HG03159 (cell line): ENCODE data around the gene ARL5B.
"Not testable (repeated sequence)": the region's sequence is repeated elsewhere in the genome, so short reads cannot be mapped to it uniquely, and the experiment has no call there.

ENCODE experiments used
- ATAC-seq: cut with Tn5 transposase; IDR thresholded peaks from one replicate; pipeline ENCODE4 v1.9.1; 2021; ENCODE audit warnings: mild to moderate bottlenecking, moderate library complexity; ENCODE audit not compliant: unreplicated experiment

ARL5B gene, protein sequence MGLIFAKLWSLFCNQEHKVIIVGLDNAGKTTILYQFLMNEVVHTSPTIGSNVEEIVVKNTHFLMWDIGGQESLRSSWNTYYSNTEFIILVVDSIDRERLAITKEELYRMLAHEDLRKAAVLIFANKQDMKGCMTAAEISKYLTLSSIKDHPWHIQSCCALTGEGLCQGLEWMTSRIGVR

DNA sequence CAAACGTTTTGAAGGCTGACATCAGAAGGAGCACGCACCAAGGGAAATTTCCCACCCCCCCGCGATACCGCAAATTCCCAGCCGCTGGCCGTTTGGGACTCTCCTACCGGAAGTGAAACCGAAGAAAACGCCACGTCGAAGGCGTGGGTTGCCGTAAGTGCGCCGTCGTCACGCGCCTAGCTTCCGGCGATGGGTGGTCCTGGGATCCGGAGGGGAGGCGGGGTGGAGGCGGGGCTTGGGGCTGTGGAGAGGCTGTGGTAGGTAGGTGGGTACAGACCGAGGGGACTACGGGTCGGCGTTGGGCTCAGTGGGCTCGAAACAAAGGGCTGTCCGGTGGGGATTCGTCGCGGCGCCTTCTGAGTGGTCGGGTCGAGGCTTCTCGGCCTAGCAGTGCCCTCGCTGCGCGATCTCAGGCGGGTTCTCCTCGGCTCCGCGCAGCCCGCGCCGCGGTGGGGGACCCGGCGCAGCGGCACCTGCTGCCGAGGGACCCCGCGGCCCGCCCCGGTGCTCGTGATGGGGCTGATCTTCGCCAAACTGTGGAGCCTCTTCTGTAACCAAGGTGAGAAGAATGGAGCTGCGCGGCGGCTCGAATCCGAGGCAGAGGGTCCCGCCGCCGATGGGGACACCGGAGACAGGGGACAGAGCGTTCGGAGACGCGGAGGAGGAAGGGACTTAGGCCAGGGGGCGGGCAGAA is at the start of gene ARL5B:
Gene ARL5B (plus strand): TSS at position 307 of the 694 bp plus-strand sequence. CDS start 207 bp downstream, at position 514.
- ATAC-seq: peak; percentile 83

GRCh38 chr10:18610517-18610916 is 48.7 kb upstream of the ARL5B start:
- ATAC-seq: no peak

DNA sequence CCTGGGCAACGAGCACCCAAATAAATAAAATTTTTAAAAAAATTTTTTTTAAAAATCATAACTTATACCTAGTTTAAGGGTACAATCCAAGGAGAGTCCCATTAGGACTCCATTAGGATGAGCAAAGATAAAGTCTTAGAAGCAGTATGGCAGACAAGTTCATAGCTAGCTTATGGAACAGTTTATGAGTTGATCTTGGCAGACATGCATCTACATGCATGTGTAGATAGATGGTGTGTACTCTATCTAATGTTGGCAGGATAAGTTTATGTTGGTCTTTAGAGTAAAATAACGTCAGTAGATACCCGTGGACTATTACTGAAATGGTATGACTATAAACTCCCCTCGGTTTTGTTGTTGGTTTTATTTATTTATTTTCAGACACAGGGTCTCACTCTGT is 48.1 kb upstream of the ARL5B start:
- ATAC-seq: no peak

- ATAC-seq: no peak
These were observed 43.6 kb upstream of the ARL5B start for GRCh38 chr10:18615618-18616017.

DNA sequence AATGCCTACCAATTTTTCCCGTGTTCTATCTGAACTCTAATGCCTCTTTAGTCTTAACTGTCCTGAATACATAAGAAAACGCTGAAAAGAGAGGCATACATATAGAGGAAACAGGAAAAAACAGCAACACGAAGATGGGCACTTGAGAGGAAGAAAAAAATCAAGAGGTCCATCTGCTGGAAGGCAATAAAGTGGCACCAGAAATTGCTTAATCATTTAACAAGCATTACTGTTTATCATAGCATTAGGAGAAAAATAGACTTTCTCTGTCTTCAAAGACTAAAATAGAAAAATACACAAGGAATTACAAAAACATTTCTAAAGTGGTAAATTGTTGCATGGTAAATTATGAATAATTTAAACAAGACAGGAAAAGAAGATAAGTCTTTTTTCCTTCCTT is 42.9 kb upstream of the ARL5B start:
- no peak for ATAC-seq

- ATAC-seq: no peak
These were observed 40.2 kb upstream of the ARL5B start for GRCh38 chr10:18619016-18619415.

GRCh38 chr10:18620856-18621255 is 38.4 kb upstream of the ARL5B start:
- ATAC-seq: no peak

GRCh38 chr10:18623671-18624070 is 35.6 kb upstream of the ARL5B start:
- not testable (repeated sequence) for ATAC-seq

DNA sequence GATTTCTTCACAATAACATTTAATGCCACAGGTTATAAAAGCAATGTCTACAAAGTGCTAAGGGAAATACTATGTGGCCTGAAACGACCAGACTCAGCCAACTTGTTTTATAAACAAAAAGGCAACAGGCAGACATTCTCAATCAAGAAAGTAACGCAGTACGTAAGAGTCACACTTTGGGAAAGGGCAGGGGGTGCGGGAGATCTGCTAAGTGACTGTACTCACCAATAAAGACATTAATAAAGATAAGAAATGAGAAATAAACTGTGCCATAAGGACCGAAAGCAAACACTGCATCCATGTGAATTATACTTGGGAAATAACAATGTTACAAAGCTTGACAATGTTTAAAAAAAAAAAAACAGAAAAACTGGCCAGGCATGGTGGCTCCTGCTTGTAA is 33.3 kb upstream of the ARL5B start:
- no peak for ATAC-seq

DNA sequence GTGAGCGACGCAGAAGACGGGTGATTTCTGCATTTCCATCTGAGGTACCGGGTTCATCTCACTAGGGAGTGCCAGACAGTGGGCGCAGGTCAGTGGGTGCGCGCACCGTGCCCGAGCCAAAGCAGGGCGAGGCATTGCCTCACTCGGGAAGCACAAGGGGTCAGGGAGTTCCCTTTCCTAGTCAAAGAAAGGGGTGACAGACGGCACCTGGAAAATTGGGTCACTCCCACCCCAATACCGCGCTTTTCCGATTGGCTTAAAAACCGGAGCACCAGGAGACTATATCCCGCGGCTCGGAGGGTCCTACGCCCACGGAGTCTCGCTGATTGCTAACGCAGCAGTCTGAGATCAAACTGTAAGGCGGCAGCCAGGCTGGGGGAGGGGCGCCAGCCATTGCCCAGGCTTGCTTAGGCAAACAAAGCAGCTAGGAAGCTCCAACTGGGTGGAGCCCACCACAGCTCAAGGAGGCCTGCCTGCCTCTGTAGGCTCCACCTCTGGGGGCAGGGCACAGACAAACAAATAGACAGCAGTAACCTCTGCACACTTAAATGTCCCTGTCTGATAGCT is 31.7 kb upstream of the ARL5B start:
- ATAC-seq: not testable (repeated sequence)

- not testable (repeated sequence) for ATAC-seq
These were observed 26.7 kb upstream of the ARL5B start for GRCh38 chr10:18632500-18632899.

- no peak for ATAC-seq
These were observed 23.2 kb upstream of the ARL5B start for GRCh38 chr10:18635995-18636394.

DNA sequence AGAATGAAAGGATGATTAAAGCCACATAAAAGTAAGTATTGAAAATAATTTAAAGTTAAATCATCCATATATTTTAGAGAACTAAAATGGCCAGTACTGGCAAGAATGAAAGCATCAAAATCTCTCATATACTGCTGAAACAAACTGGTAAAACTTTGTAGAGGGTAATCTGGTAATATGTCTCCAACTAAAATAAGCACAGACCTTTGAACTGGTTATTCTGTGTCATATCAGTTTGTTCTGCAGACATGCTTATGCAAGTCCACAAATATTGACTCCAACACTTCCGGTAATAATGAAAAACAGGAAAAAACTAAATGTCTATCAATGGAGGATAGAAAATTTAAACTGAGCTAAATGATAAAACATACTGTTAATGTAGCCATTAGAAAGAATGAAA is 21.8 kb upstream of the ARL5B start:
- not testable (repeated sequence) for ATAC-seq

- not testable (repeated sequence) for ATAC-seq
These were observed 19.5 kb upstream of the ARL5B start for GRCh38 chr10:18639719-18640118.

- no peak for ATAC-seq
These were observed 12.1 kb upstream of the ARL5B start for GRCh38 chr10:18647151-18647550.

DNA sequence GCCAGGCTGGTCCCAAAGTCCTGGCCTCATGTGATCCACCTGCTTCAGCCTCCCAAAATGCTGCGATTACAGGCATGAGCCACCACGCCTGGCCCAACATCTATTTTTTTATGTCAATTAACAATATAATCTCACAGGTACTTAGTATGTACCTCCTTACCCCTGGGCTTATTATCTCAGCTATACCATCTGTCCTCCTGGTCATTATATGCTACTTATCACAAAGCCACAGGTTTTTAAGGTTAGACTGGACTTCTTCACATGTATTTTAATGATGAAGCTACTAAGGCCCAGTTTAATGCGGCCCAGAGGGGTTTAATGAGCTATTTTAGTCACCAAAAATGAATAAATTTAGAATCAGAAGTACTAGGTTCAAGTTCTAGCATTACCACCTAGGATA is 11.3 kb upstream of the ARL5B start:
- no peak for ATAC-seq

GRCh38 chr10:18649364-18649959 is 9.8 kb upstream of the ARL5B start:
- no peak for ATAC-seq

GRCh38 chr10:18650404-18650997 is 8.7 kb upstream of the ARL5B start:
- ATAC-seq: no peak

GRCh38 chr10:18651324-18652007 is 7.8 kb upstream of the ARL5B start, which contains the start of gene NSUN6:
TSS of gene NSUN6 (minus strand) at chr10:18651587. CDS start at chr10:18651203, 384 bp downstream.
- ATAC-seq: peak; percentile 98

- ATAC-seq: no peak
These were observed 6.1 kb upstream of the ARL5B start for GRCh38 chr10:18653112-18653511.

GRCh38 chr10:18656724-18657123 is 2.5 kb upstream of the ARL5B start:
- ATAC-seq: no peak
